Testis (tissue), 3 donors: Measurements from ENCODE around the gene SRGAP2. TPM values are rescaled to one million over a fixed set of nuclear protein-coding genes. Genes with fewer than 3 reads are reported as not detected.

Experiments
- polyA plus RNA-seq: library from polyadenylated mRNA; stranded (reverse); fragments of 350-450 nt; fragmentation: Illumina TruSeq; extraction: RNeasy Lipid Tissue Mini Kit (QIAGEN cat#74804); gene quantifications from one replicate; pipeline ENCODE4 v1.2.3, GENCODE V29; 2014; ENCODE audit warnings: low read depth, low replicate concordance; ENCODE audit not compliant: insufficient read depth
- total RNA-seq, 2 donors: library from RNA; depleted of rRNA; stranded (reverse); fragments of >200 nt; gene quantifications; one replicate each; pipeline ENCODE4 v1.2.3, GENCODE V29; 2016

The SRGAP2 gene
- total and polyA plus RNA-seq, 3 donors from 2014 or later: 34.4 to 54.3 (median 52.8) TPM

Other genes starting within 250 kb of the SRGAP2 start
- 1 to 10 TPM; 1.7 to 8.4 TPM for gene RAB7B, start 200.1 kb upstream of the SRGAP2 start, total RNA-seq
- gene RAB7B, start 200.1 kb upstream of the SRGAP2 start, polyA plus RNA-seq: 6.2 TPM
- gene CTSE, start 179.6 kb upstream of the SRGAP2 start, total RNA-seq: under 1 TPM in 1 of 2 donors, not detected in 1; 0.16 TPM
- gene CTSE, start 179.6 kb upstream of the SRGAP2 start, polyA plus RNA-seq: 0.98 TPM
- gene RHEX, start 150.4 kb upstream of the SRGAP2 start, total RNA-seq: 1 to 10 TPM; 2.4 to 3.0 TPM
- gene RHEX, start 150.4 kb upstream of the SRGAP2 start, polyA plus RNA-seq: 2.9 TPM
- not detected for gene AVPR1B, start 86.2 kb upstream of the SRGAP2 start, total RNA-seq
- not detected for gene AVPR1B, start 86.2 kb upstream of the SRGAP2 start, polyA plus RNA-seq
- gene FAM72A, start 702 bp upstream of the SRGAP2 start, total RNA-seq: 1 to 10 TPM; 4.9 to 7.2 TPM
- 13.7 TPM for gene FAM72A, start 702 bp upstream of the SRGAP2 start, polyA plus RNA-seq